ENCODE data around the gene XYLT1.

The XYLT1 gene

DNA sequence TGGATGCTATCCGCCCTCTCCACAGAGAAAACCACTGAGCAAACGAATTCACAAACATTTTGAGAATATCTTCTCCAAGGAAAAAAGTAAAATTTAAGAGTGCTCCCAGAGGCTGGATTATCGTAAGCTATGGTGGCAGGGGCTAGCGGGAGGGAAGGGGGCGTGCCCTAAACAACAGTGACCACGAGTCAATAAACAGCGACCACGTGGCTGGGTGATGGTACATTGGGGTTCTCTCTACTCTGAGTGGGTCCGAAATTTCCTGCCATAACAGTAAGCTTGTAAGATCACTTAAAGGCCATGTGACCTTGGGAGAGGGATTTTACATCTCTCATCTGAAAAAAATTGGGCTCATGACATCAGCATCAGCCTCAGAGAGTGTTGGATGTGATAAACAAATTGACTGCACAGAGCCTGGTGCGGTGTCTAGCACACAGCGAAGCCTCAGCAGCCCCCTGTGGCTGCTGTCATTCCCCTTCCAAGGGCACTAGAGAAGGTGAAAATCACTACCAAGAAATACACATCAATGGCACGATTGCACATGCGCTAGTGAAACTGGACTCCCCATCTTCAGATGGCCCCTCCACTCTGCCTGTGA lies 213.2 kb downstream of the XYLT1 start:
- DNase-seq (ENCODE audit: low read depth in 2 of 2): no peak

DNA sequence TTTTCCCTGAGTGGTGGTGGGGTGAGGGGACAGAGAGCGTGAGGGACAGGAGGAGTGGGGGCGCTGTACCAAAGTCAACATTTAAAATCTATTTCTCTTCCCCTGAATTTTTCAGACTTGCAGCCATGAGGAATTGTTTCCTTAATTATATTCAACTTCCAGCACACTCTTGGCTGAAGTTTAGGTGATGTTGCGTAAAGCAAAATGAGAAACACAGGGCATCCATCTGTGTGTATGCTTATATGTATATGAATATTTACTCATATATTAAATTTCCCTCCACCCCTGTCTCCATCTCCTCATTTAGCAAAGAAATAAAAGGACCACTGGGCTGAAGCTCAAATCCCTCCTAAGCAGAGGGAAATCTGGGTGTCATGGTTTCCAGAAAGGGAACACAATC lies 218.1 kb downstream of the XYLT1 start:
- no peak for DNase-seq (ENCODE audit: low read depth in 2 of 2)

DNA sequence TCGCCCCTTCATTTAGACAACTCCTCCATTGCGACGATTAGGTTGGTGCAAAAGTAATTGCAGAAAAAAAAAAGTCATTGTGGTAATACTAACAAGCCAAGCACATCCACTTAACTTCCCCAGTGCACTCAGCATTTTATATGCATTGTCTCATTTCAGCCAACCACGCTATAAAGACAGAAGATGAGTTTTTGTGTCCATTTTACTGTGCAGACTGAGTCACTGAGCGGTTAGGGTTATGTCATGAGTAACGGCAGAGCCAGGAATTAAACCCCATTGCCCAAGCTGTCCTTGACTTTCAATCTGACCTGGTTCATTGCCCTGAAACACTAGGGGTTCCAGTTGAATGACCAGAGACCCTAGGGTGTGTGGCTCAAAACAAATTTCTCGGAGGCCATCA lies 218.7 kb downstream of the XYLT1 start:
- no peak for DNase-seq (ENCODE audit: low read depth in 2 of 2)

DNA sequence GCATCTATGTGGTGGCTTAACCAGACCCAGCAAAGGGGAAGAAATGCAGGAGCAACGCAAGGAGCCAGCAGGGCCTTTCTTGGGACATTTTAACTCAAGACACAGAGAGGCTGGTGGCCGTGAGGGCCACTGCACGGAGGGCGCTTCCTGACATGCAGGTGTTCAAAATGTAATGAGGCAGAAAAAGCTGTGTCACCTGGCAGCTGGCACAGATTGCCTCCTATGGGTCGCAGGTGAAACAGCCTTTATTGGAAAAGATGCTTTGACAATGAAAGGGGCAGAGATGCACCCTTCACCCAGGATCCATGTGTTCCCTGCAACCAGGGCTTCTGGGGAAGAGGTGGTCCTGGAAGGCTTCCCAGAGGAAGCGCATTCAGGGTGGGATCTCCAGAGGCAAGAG lies 219.3 kb downstream of the XYLT1 start:
- DNase-seq (ENCODE audit: low read depth in 2 of 2): no peak

DNA sequence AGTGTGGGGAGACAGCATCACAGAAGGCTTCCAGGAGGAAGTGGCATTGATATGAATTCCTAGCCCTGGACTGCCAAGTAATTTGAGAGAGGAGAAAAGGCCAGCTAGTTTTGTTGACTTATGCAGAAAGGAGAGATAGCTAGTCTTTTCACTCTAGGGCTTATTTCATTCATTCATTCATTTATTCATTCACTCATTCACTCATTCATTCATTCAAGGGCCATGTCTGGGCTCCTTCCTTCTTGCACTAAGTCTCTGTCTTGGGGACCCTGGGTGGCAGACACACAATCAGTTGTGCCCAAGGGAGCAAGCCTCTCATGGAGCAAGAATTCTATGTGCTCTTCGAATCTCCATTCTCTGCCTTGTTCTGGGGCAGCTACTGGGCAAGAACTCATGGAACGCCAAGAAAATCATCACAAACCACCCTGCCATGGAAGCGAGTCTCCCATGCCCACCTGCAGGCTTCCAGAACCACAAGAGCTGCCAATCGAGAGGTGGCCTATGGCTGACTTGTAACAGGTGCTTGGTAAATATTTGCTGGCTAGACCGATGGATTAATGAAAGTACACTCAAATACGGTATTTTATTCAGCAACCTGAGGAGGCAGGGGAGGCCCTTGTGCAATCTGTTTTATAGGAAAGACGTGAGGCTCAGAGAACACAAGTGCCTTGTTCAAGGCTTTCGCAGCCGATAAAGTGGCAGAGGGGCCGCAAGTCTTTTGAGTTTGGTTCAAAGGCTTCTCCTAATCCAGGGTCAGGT lies 223.6 kb downstream of the XYLT1 start:
- DNase-seq (ENCODE audit: low read depth in 2 of 2): no peak

DNA sequence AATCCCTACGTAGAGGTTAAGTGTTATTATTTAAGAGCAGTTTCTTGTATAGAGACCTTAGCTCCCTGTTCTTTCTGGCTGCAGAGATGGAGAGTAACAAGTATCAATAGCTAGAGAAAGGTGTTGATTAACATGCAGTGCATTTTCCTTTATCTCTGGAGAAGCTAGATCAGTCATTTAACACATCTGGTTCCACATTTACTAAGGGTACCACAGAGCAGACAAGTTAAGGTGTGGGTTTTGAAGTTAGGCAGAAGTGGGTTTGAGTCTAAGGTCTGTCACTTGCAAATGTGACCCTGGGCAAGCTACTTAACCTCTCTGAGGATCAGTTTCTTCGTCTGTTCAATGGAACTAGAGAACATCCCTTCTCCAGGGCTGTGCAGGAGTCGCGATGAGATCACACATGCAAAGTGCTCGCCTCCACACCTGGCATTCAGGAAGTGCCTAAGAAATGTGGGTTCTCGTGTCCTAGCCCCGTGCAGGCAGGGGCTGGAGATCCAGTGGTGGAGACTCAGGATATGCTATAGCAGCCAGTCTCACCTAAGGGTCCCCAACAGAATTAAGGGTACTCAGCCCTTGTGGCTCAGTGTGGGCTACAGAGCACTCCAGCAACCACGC lies 224.4 kb downstream of the XYLT1 start:
- DNase-seq (ENCODE audit: low read depth in 2 of 2): no peak

DNA sequence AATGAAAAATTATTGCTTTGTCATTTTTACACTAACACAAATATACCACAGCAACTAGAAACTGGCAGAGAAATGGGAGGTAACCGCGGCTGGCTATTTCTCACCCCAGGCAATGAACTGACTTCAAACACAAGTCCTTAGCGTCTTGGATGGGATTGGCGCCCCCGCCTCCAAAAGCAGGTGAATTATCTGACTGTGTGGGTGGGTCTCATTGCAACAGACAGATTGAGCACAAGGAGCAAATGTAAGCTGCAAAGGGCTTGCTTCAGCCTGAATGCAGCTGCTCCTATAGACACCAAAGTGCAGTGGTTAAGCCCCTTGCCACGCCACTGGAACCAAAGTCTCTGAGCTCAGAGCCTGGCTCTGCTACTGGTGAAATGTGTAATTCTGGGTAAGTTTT lies 225.0 kb downstream of the XYLT1 start:
- DNase-seq (ENCODE audit: low read depth in 2 of 2): no peak

GRCh38 chr16:17244872-17245551 lies 225.7 kb downstream of the XYLT1 start:
- DNase-seq (ENCODE audit: low read depth in 2 of 2): no peak

DNA sequence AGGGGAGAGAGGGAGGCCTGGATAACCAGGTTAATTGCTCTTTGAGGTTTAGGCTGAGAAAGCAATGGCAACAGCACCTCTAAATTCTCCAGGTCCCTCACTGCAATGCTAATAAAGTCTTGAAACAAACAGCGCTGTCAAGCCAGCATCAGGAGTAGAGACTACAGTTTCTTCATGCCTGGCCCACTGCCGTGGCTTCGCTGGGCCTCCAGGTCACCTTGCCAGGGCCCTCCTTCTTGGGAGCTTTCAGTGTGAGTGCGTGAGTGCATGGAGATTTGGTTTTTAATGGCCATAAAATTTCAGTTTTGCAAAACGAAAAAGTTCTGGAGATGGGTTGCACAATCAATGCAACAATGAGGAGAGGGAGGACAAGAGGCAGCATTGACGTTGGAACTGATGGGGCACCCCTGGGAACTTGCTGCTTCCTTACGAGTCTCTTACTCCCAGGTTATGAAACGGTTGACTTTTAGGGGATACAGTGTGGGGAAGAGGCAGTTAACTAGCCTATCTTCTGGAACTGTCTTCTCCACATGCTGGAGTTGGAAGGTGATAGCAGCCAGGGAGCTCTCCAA lies 229.4 kb downstream of the XYLT1 start:
- no peak for DNase-seq (ENCODE audit: low read depth in 2 of 2)

DNA sequence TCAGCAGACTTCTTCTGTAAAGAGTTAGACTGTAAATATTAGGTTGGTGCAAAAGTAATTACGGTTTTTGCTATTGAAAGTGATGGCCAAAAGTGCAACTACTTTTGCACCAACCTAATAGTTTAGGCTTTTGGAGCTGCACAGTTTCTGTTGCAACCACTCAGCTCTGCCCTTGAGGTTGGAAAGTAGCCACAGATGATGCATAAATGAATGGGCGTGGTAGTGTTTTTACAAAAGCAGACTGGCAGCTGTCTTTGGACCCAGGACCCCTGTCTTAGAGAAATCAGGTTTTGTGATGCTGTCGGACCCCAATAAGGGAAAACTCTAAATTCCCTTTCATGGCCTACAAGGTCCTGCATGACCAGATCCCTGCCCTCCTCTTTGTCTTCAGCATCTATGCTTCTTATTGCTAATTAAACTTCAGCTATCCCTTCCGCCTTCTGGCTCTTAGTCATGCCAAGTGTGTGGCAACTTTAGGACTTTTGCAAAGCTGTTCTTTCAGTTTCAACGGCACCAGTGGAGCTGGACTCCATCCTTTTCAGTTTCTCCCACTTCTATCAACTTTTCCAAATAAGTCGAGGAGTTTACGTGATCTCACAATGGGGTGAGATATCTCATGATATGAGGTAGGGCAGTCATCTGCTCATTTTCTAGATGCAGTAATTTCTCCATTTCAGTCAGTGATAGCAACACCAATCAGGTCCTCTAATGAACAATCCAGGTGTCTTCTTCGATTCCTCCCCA lies 232.3 kb downstream of the XYLT1 start:
- DNase-seq (ENCODE audit: low read depth in 2 of 2): no peak

DNA sequence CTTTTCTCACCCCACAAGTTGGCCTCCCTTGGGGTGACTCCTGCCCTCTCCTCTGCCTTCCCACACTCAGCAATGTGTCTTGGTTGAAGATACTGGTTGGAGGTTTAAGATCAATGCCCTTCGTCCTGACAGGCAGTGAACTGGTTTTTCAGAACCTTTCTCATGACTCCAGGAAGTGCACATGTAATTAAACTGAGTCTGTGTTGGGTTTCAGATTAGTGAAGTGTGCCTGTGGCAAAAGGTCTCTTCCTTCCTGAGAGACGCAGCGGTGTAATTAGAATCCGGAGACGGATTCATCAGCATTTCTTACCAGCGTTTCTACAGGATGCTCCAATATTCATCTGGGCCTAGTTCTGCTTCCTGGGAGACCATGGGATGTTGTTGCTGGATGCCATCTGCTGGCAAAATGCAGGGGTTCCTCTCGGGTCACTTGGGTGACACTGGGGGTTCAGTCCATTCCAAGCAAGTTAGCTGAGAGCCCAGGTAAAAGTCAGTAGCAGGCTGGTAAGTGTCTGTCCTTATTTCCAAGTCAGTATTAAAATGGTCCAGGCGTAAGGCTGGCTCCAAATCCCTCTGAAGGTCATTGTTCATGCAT lies 233.3 kb downstream of the XYLT1 start:
- no peak for DNase-seq (ENCODE audit: low read depth in 2 of 2)

- no peak for DNase-seq (ENCODE audit: low read depth in 2 of 2)
These were observed 235.5 kb downstream of the XYLT1 start for GRCh38 chr16:17235147-17235815.

DNA sequence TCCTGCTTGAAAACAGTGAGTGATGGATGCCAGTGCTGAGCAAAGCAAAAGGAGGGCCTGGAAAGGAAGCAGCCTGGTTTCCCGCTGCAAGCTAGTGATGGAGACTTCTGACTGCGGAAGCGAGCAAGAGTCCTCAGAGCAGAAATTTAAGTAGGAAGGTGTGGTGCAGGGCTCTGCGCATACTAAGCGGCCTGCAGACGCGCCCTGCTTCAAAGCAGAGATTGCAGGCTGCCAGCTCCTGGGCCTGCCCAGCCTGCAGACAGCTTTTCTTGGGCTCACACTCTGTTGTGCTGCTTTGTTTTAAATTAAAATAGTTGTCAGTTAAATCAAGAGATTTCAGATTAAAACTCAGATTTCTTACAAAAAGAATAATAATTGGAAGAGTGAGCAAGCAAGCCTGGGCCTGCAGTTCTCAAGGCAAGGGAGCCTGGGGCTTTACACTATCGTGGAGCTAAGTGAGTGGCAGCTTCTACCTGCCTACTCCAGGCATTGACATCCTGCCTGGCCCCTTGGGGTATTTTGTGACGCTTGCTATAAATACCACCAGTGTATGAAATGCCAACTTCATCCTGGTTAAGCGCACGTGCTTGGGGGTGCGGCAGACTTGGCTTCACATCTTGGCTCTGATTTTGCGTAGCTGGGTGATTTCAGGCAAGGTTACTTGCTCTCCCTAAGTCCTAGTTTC lies 237.3 kb downstream of the XYLT1 start:
- no peak for DNase-seq (ENCODE audit: low read depth in 2 of 2)

GRCh38 chr16:17232487-17232886 lies 238.3 kb downstream of the XYLT1 start:
- no peak for DNase-seq (ENCODE audit: low read depth in 2 of 2)

- DNase-seq (ENCODE audit: low read depth in 2 of 2): no peak
These were observed 238.8 kb downstream of the XYLT1 start for GRCh38 chr16:17231972-17232371.

GRCh38 chr16:17230932-17231581 lies 239.7 kb downstream of the XYLT1 start:
- no peak for DNase-seq (ENCODE audit: low read depth in 2 of 2)

- no peak for DNase-seq (ENCODE audit: low read depth in 2 of 2)
These were observed 241.0 kb downstream of the XYLT1 start for GRCh38 chr16:17229766-17230165.

- no peak for DNase-seq (ENCODE audit: low read depth in 2 of 2)
These were observed 241.6 kb downstream of the XYLT1 start for GRCh38 chr16:17229131-17229530.

DNA sequence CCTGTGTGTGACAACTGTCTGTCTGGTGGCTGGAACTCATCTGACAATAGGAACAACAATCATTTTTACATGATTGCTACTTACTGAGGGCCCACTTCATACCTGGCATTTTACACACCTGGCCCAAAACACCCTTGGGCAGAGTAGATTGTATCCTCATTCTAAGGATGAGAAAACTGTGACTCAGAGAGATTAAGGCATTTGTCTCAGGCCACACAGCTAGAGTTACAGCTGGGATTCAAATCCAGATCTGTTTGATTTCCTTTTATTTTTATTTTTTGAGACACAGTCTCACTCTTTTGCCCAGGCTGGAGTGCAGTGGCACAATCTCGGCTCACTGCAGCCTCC lies 242.1 kb downstream of the XYLT1 start:
- DNase-seq (ENCODE audit: low read depth in 2 of 2): no peak

All from stimulated activated CD8-positive, alpha-beta memory T cell treated with anti-CD3 and anti-CD28 coated beads, Interleukin-7, amount 100 ng/mL, for 1 hour (primary cell).